OCI-LY3 (cell line): Measurements from ENCODE around the gene PHLDA2.

ENCODE experiments used
- H2AFZ ChIP-seq: fragments of 200-600, 300-600 bp; shearing (Covaris generic); 2 replicates; pipeline ENCODE4 v1.6.0; 2014; ENCODE audit warnings: antibody characterized with exemption, low read depth, low read length
- H3K27ac ChIP-seq: fragments of 200-600, 300-600 bp; sonication (generic); 2 replicates; pipeline ENCODE4 v1.5.1; 2014; ENCODE audit warnings: mild to moderate bottlenecking, low read length, moderate library complexity, mixed read lengths
- H3K27me3 ChIP-seq: fragments of 200-600, 300-600 bp; sonication (generic); 2 replicates; pipeline ENCODE4 v1.6.1; 2014; ENCODE audit warnings: low read depth, low read length, mixed read lengths
- H3K36me3 ChIP-seq: fragments of 200-600, 300-600 bp; sonication (generic); replicated peaks from 2 replicates; pipeline ENCODE3; 2014; ENCODE audit warnings: low read depth, low read length, mixed read lengths
- H3K4me1 ChIP-seq: fragments of 300-600, 200-600 bp; sonication (generic); 2 replicates; pipeline ENCODE4 v1.6.1; 2014; ENCODE audit warnings: low read length, mixed read lengths
- H3K4me2 ChIP-seq: fragments of 200-600, 300-600 bp; sonication (generic); 2 replicates; pipeline ENCODE4 v1.6.1; 2014; ENCODE audit warnings: low read length, mixed read lengths
- H3K4me3 ChIP-seq: fragments of 300-600, 200-600 bp; sonication (generic); 2 replicates; pipeline ENCODE4 v1.5.1; 2014; ENCODE audit warnings: antibody characterized with exemption, mild to moderate bottlenecking, low read length, moderate library complexity
- H3K79me2 ChIP-seq: fragments of 300-600, 200-600 bp; shearing (Covaris generic); 2 replicates; pipeline ENCODE4 v1.6.1; 2014; ENCODE audit warnings: mild to moderate bottlenecking, low read length, mixed read lengths
- H3K9ac ChIP-seq: fragments of 300-600, 200-600 bp; shearing (Covaris generic); 2 replicates; pipeline ENCODE4 v1.6.0; 2014; ENCODE audit warnings: mild to moderate bottlenecking, low read length, moderate library complexity
- H3K9me3 ChIP-seq: fragments of 200-600, 300-600 bp; shearing (Covaris generic); 2 replicates; pipeline ENCODE4 v1.6.1; 2014; ENCODE audit warnings: low read length, mixed read lengths; ENCODE audit not compliant: insufficient read depth
- H4K20me1 ChIP-seq: fragments of 200-600, 300-600 bp; sonication (generic); 2 replicates; pipeline ENCODE4 v1.6.1; 2016; ENCODE audit warnings: low read length, mixed read lengths; ENCODE audit not compliant: insufficient read depth
- EZH2phosphoT487 ChIP-seq: fragments of 200-600 bp; shearing (Covaris generic); IDR thresholded peaks from 2 replicates; pipeline ENCODE4 v1.6.1; 2018; ENCODE audit warnings: antibody characterized with exemption, mixed run types, low read depth
- TF ChIP-seq, protein P1 (sequence below): fragments of 200-600, 300-600 bp; sonication (generic); IDR thresholded peaks from 2 replicates; pipeline ENCODE4 v1.5.1; 2014; ENCODE audit warnings: antibody characterized with exemption, low read length, low read depth

Gene PHLDA2, protein sequence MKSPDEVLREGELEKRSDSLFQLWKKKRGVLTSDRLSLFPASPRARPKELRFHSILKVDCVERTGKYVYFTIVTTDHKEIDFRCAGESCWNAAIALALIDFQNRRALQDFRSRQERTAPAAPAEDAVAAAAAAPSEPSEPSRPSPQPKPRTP

DNA sequence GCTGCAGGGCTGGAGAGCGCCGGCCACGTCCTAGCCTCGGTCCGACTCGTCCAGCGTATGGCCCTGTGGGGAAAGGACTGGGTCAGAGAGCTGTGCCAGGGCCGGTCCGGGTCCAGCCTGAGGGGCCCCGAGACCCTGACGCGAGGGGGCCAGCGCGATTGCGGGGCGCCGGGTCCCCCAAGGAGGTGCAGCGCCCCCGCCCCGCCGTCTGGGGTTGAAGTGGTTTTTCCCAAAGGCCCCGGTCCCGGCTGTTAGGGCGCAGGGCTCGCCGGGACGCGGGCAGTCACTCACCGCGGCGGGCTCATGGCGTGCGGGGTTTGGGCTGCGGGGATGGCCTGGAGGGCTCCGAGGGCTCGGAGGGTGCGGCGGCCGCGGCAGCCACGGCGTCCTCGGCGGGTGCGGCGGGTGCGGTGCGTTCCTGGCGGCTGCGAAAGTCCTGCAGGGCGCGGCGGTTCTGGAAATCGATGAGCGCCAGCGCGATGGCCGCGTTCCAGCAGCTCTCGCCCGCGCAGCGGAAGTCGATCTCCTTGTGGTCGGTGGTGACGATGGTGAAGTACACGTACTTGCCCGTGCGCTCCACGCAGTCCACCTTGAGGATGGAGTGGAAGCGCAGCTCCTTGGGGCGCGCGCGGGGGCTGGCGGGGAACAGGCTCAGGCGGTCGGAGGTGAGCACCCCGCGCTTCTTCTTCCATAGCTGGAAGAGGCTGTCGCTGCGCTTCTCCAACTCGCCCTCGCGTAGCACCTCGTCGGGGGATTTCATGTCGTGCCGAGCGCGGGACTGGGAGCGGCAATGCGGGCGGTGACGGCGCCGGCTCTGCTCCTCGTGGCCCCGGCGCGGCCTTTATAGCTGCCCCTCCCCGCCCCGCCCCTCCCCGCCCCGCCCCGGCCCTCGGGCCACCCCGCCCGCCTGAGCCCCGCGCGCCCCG lies at the start of gene PHLDA2:
TSS of gene PHLDA2 (minus strand) at position 816 of the 926 bp plus-strand sequence. CDS start at position 760, 56 bp downstream.
- Histone ChIP-seq H3K4me3 (peak within 1 kb of the TSS; percentile 76), H3K27me3 (no peaks in the 10 kb centered on the region), H2AFZ (peak within 1 kb of the TSS; percentile 89), H3K79me2 (no peaks in the 10 kb centered on the region), H3K9me3 (no peaks in the 10 kb centered on the region), H3K27ac (no peak within 1 kb of the TSS; the same call in 1 of the 2 replicates), H3K9ac (peak within 1 kb of the TSS; percentile 60), H3K4me1 (peaks cover 4% of the 10 kb centered on the region; the same call in 1 of the 2 replicates), H3K4me2 (peak within 1 kb of the TSS; percentile 97), H3K36me3 (no peaks in the 10 kb centered on the region), H4K20me1 (no peaks in the 10 kb centered on the region)
- TF ChIP-seq, protein P1, sequence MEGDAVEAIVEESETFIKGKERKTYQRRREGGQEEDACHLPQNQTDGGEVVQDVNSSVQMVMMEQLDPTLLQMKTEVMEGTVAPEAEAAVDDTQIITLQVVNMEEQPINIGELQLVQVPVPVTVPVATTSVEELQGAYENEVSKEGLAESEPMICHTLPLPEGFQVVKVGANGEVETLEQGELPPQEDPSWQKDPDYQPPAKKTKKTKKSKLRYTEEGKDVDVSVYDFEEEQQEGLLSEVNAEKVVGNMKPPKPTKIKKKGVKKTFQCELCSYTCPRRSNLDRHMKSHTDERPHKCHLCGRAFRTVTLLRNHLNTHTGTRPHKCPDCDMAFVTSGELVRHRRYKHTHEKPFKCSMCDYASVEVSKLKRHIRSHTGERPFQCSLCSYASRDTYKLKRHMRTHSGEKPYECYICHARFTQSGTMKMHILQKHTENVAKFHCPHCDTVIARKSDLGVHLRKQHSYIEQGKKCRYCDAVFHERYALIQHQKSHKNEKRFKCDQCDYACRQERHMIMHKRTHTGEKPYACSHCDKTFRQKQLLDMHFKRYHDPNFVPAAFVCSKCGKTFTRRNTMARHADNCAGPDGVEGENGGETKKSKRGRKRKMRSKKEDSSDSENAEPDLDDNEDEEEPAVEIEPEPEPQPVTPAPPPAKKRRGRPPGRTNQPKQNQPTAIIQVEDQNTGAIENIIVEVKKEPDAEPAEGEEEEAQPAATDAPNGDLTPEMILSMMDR: no peak
- no peak for TF ChIP-seq EZH2phosphoT487

DNA sequence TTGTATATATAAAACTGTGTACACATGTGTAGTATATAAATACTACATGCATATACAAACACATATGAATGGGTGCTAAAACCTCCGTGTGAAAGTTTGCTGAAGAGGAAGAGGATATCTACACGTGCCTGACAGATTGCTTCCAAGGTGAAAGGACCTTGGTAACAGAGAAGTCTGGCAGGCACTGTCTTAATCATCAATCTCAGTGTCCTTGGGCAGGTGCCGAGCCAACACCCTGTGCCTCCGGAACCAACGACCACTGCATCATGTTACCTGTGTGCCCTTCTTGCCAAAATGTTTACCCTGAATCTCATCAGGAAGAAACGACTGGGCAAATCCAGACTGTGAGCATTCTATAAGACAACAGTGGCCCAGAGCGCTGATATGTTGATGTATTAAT lies 47.9 kb upstream of the PHLDA2 start:
- Histone ChIP-seq H3K4me3 (no peak overlapping the region), H3K4me2 (no peak overlapping the region), H3K9me3 (no peaks in the 10 kb centered on the region), H3K79me2 (peaks cover 92% of the 10 kb centered on the region), H3K4me1 (no peaks in the 10 kb centered on the region), H3K27me3 (no peaks in the 10 kb centered on the region), H3K27ac (no peak overlapping the region), H3K9ac (no peak overlapping the region), H4K20me1 (peaks cover 36% of the 10 kb centered on the region), H2AFZ (no peak overlapping the region), H3K36me3 (peaks cover 67% of the 10 kb centered on the region)
- TF ChIP-seq, protein P1: no peak
- no peak for TF ChIP-seq EZH2phosphoT487

DNA sequence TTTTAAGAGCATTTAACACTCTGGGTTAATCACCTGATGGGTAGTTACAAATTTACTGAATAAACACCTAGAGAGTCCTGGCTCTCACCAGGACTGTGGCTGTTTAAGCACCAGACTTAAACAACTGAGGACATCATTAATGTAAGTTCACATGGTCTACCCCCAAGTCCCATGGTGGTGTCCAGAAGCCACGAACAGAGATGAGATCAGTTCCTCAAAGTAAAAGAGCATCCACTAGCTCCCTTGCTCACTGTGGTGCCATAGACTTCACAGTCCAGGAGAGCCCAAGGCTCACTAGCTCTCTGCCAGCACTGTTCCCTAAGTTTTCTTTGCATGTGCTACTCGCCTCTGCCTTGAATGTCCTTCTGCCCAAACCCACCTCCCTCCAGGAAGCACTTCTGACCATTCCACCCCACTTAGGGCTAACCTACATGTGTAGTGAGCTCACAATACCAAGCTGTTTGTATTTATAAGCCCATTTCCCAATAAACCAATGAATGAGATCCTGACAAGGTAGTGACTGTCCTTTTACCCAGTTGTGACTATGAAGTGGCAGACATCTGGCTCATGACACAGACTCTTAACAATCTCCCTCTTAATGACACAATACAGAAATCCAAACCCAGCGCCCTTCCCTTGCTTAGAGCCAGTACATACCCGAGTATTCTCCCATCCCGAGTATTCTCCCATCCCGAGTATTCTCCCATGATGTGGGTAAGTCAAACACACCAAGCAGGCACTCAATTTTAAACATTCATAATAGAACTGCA lies 47.3 kb upstream of the PHLDA2 start:
- peaks cover 70% of the 10 kb centered on the region for H3K36me3 ChIP-seq
- no peak for TF ChIP-seq EZH2phosphoT487
- TF ChIP-seq, protein P1: no peak
- no peak overlapping the region for H3K9ac ChIP-seq
- no peaks in the 10 kb centered on the region for H3K9me3 ChIP-seq
- no peak overlapping the region for H3K27ac ChIP-seq
- H2AFZ ChIP-seq: no peak overlapping the region
- H3K27me3 ChIP-seq: no peaks in the 10 kb centered on the region
- H3K4me1 ChIP-seq: no peaks in the 10 kb centered on the region
- peaks cover 31% of the 10 kb centered on the region for H4K20me1 ChIP-seq
- no peak overlapping the region for H3K4me3 ChIP-seq
- no peak overlapping the region for H3K4me2 ChIP-seq
- H3K79me2 ChIP-seq: peaks cover 90% of the 10 kb centered on the region
